Body of pancreas (tissue), 4 donors: ENCODE results near the gene CRB3.

Source experiments
- POLR2A ChIP-seq, 3 donors: fragments of 450-650 bp; IDR thresholded peaks; one replicate each; pipeline ENCODE4 v1.6.1; 2016; ENCODE audit warnings: antibody characterized with exemption in 3 of 3, mild to moderate bottlenecking in 2 of 3
- TF ChIP-seq, protein P1 (sequence below), 7 experiments: fragments of 450-650 bp in 4 of 7; fragments of 200-600 bp in 3 of 7; sonication (generic) in 3 of 7; IDR thresholded peaks; one replicate each; pipeline ENCODE4 v1.5.1; 2016 to 2019; ENCODE audit warnings: antibody characterized with exemption in 7 of 7

DNA sequence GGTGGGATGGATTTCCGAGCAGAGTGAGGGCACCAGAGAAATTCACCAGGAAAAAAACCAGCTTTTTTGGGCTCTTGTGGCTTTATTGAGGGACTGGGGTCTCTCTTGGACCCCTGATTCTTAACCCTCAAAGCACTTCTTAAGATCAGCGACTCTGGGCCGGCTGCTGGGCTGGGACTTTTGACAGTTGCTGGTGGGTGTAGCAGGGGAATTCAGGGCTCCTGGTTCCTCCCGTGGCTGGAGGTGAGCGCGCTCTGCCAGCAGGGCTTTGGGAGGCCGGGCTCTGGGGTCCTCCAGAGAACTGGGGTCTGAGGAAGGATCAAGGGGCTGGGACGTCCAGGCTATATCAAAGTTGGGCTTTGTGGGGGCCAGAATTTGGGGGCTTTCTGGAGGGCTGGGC, 3.3 kb downstream of the CRB3 start:
- TF ChIP-seq, protein P1, sequence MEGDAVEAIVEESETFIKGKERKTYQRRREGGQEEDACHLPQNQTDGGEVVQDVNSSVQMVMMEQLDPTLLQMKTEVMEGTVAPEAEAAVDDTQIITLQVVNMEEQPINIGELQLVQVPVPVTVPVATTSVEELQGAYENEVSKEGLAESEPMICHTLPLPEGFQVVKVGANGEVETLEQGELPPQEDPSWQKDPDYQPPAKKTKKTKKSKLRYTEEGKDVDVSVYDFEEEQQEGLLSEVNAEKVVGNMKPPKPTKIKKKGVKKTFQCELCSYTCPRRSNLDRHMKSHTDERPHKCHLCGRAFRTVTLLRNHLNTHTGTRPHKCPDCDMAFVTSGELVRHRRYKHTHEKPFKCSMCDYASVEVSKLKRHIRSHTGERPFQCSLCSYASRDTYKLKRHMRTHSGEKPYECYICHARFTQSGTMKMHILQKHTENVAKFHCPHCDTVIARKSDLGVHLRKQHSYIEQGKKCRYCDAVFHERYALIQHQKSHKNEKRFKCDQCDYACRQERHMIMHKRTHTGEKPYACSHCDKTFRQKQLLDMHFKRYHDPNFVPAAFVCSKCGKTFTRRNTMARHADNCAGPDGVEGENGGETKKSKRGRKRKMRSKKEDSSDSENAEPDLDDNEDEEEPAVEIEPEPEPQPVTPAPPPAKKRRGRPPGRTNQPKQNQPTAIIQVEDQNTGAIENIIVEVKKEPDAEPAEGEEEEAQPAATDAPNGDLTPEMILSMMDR (IDR thresholded peaks at IDR 0.05): no peak
- no peak for TF ChIP-seq POLR2A (IDR thresholded peaks at IDR 0.05)
